ENCODE data around the gene ST6GAL1.

DNA sequence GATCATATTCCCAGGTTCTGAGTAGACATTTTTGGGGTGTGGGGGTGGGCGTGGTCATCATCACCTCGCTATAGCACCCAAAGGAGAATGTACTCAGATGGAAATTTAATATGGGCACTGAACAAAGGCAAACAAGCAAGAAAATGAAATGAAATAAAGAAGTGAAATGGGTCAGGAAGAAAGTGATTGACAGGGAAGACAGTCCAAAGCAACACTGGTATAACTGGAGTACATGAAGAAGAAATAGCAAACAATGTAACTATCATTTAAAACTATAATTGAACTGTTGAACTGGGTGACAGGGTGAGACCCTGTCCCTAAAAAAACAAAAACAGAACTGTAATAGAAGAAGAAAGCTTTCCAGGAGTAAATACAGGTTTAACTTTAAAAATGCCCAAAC lies 184.2 kb downstream of the ST6GAL1 start:
- TF ChIP-seq CTCF (IDR thresholded peaks at IDR 0.05): no peak
- TF ChIP-seq POLR2A (IDR thresholded peaks at IDR 0.05): no peak
- no peak for TF ChIP-seq POLR2AphosphoS5 (IDR thresholded peaks at IDR 0.05)
- TF ChIP-seq EP300 (IDR thresholded peaks at IDR 0.05): no peak

All from upper lobe of left lung (tissue), 4 donors.